ENCODE measurements around the gene FGF22.
A peak's percentile ranks its signal among the peaks of the same experiment; 100 is the strongest.

The FGF22 gene

DNA sequence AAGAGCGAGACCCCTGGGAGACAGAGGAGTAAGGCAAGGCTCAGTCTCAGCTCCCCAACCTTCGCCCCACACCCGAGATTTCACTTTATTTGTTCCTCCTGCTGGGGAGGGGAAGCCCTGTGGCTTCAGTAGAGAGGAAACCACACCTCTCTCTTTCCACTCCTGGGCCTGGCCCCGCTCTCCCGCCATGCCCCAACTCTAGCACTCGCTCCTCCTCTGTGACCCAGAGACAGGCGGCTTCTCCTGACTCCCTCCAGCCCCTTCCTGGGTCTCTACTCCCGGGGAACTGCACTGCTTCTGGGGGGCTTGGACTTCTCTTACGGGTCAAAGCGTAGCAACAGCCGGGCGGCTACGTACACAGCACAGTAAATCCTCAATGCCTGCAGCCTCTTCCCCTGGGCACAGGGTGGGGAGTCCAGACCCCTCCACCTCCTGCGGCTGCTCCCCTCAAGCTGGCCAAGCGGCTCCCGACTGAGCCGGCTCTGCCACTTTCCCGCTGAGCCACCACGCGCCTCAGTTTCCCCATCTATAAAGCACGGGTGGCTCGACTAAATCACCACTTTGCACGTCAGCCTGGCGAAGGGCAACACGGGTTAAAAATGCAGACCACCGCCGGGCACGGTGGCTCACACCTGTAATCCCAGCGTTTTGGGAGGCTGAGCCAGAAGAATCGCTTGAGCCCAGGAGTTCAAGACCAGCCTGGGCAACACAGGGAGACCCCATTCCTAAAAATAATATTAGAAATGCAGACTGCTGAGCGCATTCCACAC is 21.9 kb downstream of the FGF22 start:
- no peak for TF ChIP-seq CREB1 (IDR thresholded peaks at IDR 0.05; ENCODE audit: low read depth)
- no peak; the same call in 1 of the 2 replicates for TF ChIP-seq TAF1 (IDR thresholded peaks at IDR 0.05; ENCODE audit: low read depth)
- no peak for TF ChIP-seq YY1 (IDR thresholded peaks at IDR 0.05; ENCODE audit: low read depth)
- no peak for TF ChIP-seq EGR1 (IDR thresholded peaks at IDR 0.05)
- no peak for TF ChIP-seq TEAD4 (IDR thresholded peaks at IDR 0.05)
- no peak for TF ChIP-seq ZBTB7A (IDR thresholded peaks at IDR 0.05; ENCODE audit: low read depth)
- TF ChIP-seq TCF12 (IDR thresholded peaks at IDR 0.05; ENCODE audit: low read depth), result no peak
- TF ChIP-seq, protein P1, sequence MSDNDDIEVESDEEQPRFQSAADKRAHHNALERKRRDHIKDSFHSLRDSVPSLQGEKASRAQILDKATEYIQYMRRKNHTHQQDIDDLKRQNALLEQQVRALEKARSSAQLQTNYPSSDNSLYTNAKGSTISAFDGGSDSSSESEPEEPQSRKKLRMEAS (IDR thresholded peaks at IDR 0.05), result no peak
- no peak for TF ChIP-seq RAD21 (IDR thresholded peaks at IDR 0.05; ENCODE audit: low read depth)
- TF ChIP-seq, protein P2, sequence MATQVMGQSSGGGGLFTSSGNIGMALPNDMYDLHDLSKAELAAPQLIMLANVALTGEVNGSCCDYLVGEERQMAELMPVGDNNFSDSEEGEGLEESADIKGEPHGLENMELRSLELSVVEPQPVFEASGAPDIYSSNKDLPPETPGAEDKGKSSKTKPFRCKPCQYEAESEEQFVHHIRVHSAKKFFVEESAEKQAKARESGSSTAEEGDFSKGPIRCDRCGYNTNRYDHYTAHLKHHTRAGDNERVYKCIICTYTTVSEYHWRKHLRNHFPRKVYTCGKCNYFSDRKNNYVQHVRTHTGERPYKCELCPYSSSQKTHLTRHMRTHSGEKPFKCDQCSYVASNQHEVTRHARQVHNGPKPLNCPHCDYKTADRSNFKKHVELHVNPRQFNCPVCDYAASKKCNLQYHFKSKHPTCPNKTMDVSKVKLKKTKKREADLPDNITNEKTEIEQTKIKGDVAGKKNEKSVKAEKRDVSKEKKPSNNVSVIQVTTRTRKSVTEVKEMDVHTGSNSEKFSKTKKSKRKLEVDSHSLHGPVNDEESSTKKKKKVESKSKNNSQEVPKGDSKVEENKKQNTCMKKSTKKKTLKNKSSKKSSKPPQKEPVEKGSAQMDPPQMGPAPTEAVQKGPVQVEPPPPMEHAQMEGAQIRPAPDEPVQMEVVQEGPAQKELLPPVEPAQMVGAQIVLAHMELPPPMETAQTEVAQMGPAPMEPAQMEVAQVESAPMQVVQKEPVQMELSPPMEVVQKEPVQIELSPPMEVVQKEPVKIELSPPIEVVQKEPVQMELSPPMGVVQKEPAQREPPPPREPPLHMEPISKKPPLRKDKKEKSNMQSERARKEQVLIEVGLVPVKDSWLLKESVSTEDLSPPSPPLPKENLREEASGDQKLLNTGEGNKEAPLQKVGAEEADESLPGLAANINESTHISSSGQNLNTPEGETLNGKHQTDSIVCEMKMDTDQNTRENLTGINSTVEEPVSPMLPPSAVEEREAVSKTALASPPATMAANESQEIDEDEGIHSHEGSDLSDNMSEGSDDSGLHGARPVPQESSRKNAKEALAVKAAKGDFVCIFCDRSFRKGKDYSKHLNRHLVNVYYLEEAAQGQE (IDR thresholded peaks at IDR 0.05; ENCODE audit: low read depth), result no peak
- TF ChIP-seq NFIC (IDR thresholded peaks at IDR 0.05), result no peak
- TF ChIP-seq CEBPB (IDR thresholded peaks at IDR 0.05), result no peak
- TF ChIP-seq USF1 (IDR thresholded peaks at IDR 0.05), result no peak
- TF ChIP-seq EP300 (IDR thresholded peaks at IDR 0.05; ENCODE audit: borderline replicate concordance), result no peak

DNA sequence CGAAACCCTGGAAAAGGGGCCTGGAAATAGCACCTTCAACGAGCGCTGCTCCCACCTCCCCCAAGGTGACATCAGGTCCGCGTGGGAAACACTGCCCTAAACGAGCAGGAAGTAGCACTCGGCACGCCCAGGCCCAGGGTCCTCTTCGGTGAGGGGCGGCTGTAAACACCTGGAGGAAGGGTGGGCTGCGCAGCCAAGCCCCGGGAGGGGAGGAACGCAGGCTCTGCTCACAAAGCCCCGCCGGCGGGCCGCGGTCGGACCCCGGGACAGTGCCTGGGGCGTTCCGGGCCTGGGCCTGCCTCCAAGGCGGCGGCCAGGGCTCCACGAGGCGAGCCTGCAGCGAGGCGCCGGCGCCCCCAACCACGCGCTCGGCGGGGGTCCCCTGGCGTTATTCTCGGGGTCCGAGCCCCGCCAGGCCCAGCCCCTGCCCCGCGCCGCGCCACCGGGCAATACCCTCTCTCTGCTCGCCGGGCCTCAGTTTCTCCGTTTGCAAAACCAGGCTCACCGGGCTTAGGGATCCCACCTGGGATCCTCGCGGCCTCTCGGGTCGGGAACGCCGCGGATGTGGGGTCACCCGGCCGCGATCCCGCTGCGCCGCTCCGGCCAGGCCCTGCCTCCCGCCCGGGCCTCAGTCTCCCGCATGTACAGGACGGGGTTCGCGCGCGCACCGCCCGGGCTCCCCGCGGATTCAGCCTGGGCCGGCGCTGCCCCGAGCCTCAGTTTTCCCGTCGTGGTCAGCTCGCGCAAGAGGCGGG is 22.7 kb downstream of the FGF22 start:
- TF ChIP-seq NFIC (IDR thresholded peaks at IDR 0.05), result no peak
- TF ChIP-seq ZBTB7A (IDR thresholded peaks at IDR 0.05; ENCODE audit: low read depth), result peak; percentile 61
- no peak for TF ChIP-seq TCF12 (IDR thresholded peaks at IDR 0.05; ENCODE audit: low read depth)
- TF ChIP-seq USF1 (IDR thresholded peaks at IDR 0.05), result no peak
- no peak for TF ChIP-seq EGR1 (IDR thresholded peaks at IDR 0.05)
- TF ChIP-seq RAD21 (IDR thresholded peaks at IDR 0.05; ENCODE audit: low read depth), result no peak
- TF ChIP-seq, protein P1 (IDR thresholded peaks at IDR 0.05), result peak; percentile 72
- no peak for TF ChIP-seq YY1 (IDR thresholded peaks at IDR 0.05; ENCODE audit: low read depth)
- TF ChIP-seq, protein P2 (IDR thresholded peaks at IDR 0.05; ENCODE audit: low read depth), result no peak
- no peak for TF ChIP-seq TEAD4 (IDR thresholded peaks at IDR 0.05)

DNA sequence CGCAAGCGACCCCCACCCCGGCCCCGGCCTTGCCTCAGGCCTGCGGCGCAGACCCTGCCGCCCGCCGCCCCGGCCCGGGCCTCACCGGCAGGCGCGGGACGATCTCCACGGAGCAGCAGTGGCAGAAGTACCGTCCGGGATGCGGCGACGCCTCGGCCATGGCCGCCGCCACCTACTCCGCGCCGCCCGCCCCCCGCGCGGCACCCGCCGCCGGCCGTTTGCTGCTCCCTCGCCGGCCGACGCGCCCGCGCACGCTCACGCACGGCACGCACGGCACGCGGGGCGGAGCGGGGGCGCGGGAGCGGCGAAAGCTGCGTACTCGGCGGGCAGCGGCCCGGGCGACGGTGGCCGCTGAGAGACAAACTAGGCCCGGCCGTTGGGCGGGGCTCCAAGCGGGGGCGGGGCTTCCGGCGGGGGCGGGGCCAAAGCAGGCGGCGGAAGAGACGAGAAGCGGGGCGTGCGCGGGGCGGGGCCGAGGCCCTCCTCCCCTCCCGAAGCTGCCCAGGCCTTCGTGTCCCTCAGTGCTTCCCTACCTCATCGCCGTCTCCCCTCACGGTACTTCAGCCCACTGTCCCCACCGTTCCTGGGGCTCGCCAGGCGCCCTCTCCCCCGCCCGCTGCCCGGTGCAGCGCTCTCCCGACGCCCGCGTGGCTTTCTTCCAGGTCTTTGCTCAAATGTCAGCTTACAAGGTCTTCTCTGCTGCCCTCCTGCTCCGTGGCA is 23.4 kb downstream of the FGF22 start, which contains the start of gene RNF126:
TSS of gene RNF126 (minus strand) at position 253 of the 720 bp plus-strand sequence. CDS start at position 160, 93 bp downstream.
- TF ChIP-seq YY1 (IDR thresholded peaks at IDR 0.05; ENCODE audit: low read depth) (peak; percentile 59; the same call in 1 of the 2 replicates), TCF12 (IDR thresholded peaks at IDR 0.05; ENCODE audit: low read depth) (no peak; the same call in 1 of the 2 replicates), USF1 (IDR thresholded peaks at IDR 0.05) (no peak), CEBPB (IDR thresholded peaks at IDR 0.05) (no peak), CREB1 (IDR thresholded peaks at IDR 0.05; ENCODE audit: low read depth) (no peak), ZBTB7A (IDR thresholded peaks at IDR 0.05; ENCODE audit: low read depth) (no peak), NFIC (IDR thresholded peaks at IDR 0.05) (no peak), EP300 (IDR thresholded peaks at IDR 0.05; ENCODE audit: borderline replicate concordance) (no peak), TEAD4 (IDR thresholded peaks at IDR 0.05) (no peak; the same call in 1 of the 2 replicates), RAD21 (IDR thresholded peaks at IDR 0.05; ENCODE audit: low read depth) (no peak), EGR1 (IDR thresholded peaks at IDR 0.05) (peak; percentile 57; the same call in 1 of the 2 replicates), FOXM1 (IDR thresholded peaks at IDR 0.05; ENCODE audit: borderline replicate concordance, low read depth) (no peak), TAF1 (IDR thresholded peaks at IDR 0.05; ENCODE audit: low read depth) (no peak; the same call in none of the 2 replicates)
- TF ChIP-seq, protein P1 (IDR thresholded peaks at IDR 0.05), result peak; percentile 37
- TF ChIP-seq, protein P2 (IDR thresholded peaks at IDR 0.05; ENCODE audit: low read depth), result no peak
